IPS-11a (cell line): ENCODE data around the gene CDCA7.
"Not testable (repeated sequence)": the region's sequence is repeated elsewhere in the genome, so short reads cannot be mapped to it uniquely, and the experiment has no call there.

Source experiments
- H3K4me3 ChIP-seq: one replicate; pipeline ENCODE4 v1.5.1; 2013; ENCODE audit warnings: low read depth, low read length, control low read depth

CDCA7 gene

GRCh38 chr2:173357346-173357745 is 2.7 kb downstream of the CDCA7 start:
- no peak overlapping the region for H3K4me3 ChIP-seq

- no peak overlapping the region for H3K4me3 ChIP-seq
Observed at GRCh38 chr2:173358616-173359015, 3.9 kb downstream of the CDCA7 start.

GRCh38 chr2:173359231-173359630 is 4.6 kb downstream of the CDCA7 start:
- no peak overlapping the region for H3K4me3 ChIP-seq

- no peak overlapping the region for H3K4me3 ChIP-seq
Observed at GRCh38 chr2:173370198-173370597, 15.5 kb downstream of the CDCA7 start.

GRCh38 chr2:173371023-173371422 is 16.4 kb downstream of the CDCA7 start:
- no peak overlapping the region for H3K4me3 ChIP-seq

- H3K4me3 ChIP-seq: no peak overlapping the region
Observed at GRCh38 chr2:173373290-173373689, 18.6 kb downstream of the CDCA7 start.

- no peak overlapping the region for H3K4me3 ChIP-seq
Observed at GRCh38 chr2:173374634-173375033, 20.0 kb downstream of the CDCA7 start.

GRCh38 chr2:173385534-173385933 is 30.9 kb downstream of the CDCA7 start:
- H3K4me3 ChIP-seq: not testable (repeated sequence)

- no peak overlapping the region for H3K4me3 ChIP-seq
Observed at GRCh38 chr2:173386021-173386737, 31.5 kb downstream of the CDCA7 start.

GRCh38 chr2:173386738-173387065 is 32.0 kb downstream of the CDCA7 start:
- H3K4me3 ChIP-seq: no peak overlapping the region

- no peak overlapping the region for H3K4me3 ChIP-seq
Observed at GRCh38 chr2:173387079-173387478, 32.4 kb downstream of the CDCA7 start.

GRCh38 chr2:173387660-173388059 is 33.0 kb downstream of the CDCA7 start:
- no peak overlapping the region for H3K4me3 ChIP-seq

GRCh38 chr2:173388795-173389194 is 34.1 kb downstream of the CDCA7 start:
- no peak overlapping the region for H3K4me3 ChIP-seq

- no peak overlapping the region for H3K4me3 ChIP-seq
Observed at GRCh38 chr2:173390036-173390435, 35.4 kb downstream of the CDCA7 start.

GRCh38 chr2:173392731-173393130 is 38.1 kb downstream of the CDCA7 start:
- H3K4me3 ChIP-seq: no peak overlapping the region

- no peak overlapping the region for H3K4me3 ChIP-seq
Observed at GRCh38 chr2:173393186-173393585, 38.5 kb downstream of the CDCA7 start.

GRCh38 chr2:173393636-173394035 is 39.0 kb downstream of the CDCA7 start:
- H3K4me3 ChIP-seq: no peak overlapping the region

GRCh38 chr2:173394091-173394974 is 39.7 kb downstream of the CDCA7 start:
- H3K4me3 ChIP-seq: no peak overlapping the region

- H3K4me3 ChIP-seq: no peak overlapping the region
Observed at GRCh38 chr2:173395567-173396351, 41.1 kb downstream of the CDCA7 start.

- no peak overlapping the region for H3K4me3 ChIP-seq
Observed at GRCh38 chr2:173397539-173397938, 42.9 kb downstream of the CDCA7 start.

GRCh38 chr2:173399229-173399628 is 44.6 kb downstream of the CDCA7 start:
- H3K4me3 ChIP-seq: no peak overlapping the region

GRCh38 chr2:173400760-173401159 is 46.1 kb downstream of the CDCA7 start:
- H3K4me3 ChIP-seq: no peak overlapping the region
